Peyer's patch (tissue), 4 donors: Measurements from ENCODE around the gene MUC15.

Source experiments
- CTCF ChIP-seq, 6 experiments: fragments of 450-650 bp in 4 of 6; fragments of 200-600 bp in 2 of 6; sonication (generic) in 1 of 6; IDR thresholded peaks; one replicate each; pipeline ENCODE4 v1.5.1; 2017 to 2019; ENCODE audit warnings: antibody characterized with exemption in 6 of 6, mild to moderate bottlenecking in 3 of 6, moderate library complexity in 1 of 6
- POLR2A ChIP-seq, 2 donors: fragments of 450-650 bp; IDR thresholded peaks; one replicate each; pipeline ENCODE4 v1.5.1; 2017; ENCODE audit warnings: antibody characterized with exemption in 2 of 2, mild to moderate bottlenecking in 2 of 2, moderate library complexity in 2 of 2

- TF ChIP-seq CTCF (IDR thresholded peaks at IDR 0.05), result no peak
- TF ChIP-seq POLR2A (IDR thresholded peaks at IDR 0.05), result no peak
These were observed 15.0 kb upstream of the MUC15 start for GRCh38 chr11:26587073-26587472.
